Measurements from ENCODE around the gene SLC5A9. TPM values are rescaled to one million over a fixed set of nuclear protein-coding genes. Genes with fewer than 3 reads are reported as not detected.

SLC5A9 gene
- total RNA-seq, 1 experiment from 2014 or later: 3.9 TPM

GRCh38 chr1:48196237-48196636, 26.3 kb upstream of the SLC5A9 start:
- H3K4me1 ChIP-seq: no peaks in the 10 kb centered on the region
- no peaks in the 10 kb centered on the region for H3K9me3 ChIP-seq
- intact Hi-C loops (cut with micrococcal nuclease; ENCODE audit: unreplicated experiment): no loop called here
- H3K4me3 ChIP-seq (ENCODE audit: low read depth, low read length): no peak overlapping the region
- H3K36me3 ChIP-seq (ENCODE audit: control insufficient read depth, insufficient read depth, low read length): no peaks in the 10 kb centered on the region
- Mint-ChIP-seq H3K36me3 (ENCODE audit: insufficient read depth, unreplicated experiment) (no peaks in the 10 kb centered on the region), H3K9me3 (ENCODE audit: unreplicated experiment) (peaks cover 2% of the 10 kb centered on the region), H3K4me1 (ENCODE audit: low read depth, unreplicated experiment) (no peaks in the 10 kb centered on the region), H3K27me3 (ENCODE audit: insufficient read depth, unreplicated experiment) (peaks cover 3% of the 10 kb centered on the region), H3K4me3 (ENCODE audit: unreplicated experiment) (no peak overlapping the region), H3K27ac (ENCODE audit: unreplicated experiment) (no peak overlapping the region)
- no peak for DNase-seq
- TF ChIP-seq CTCF (IDR thresholded peaks at IDR 0.05; ENCODE audit: insufficient read depth in 1 of 2, low read depth in 1 of 2, low read length in 1 of 2, severe bottlenecking in 1 of 2, unreplicated experiment in 1 of 2): no peak
- POLR2A ChIA-PET: no interaction called here
- no TSS peak for BruUV-seq (replicated peaks)
- CTCF ChIA-PET: interaction anchor here (0.6 kb wide), 1 partner anchor 87 kb away, joined by 3 read pairs; no protein-coding TSS in a partner anchor
- H3K27me3 ChIP-seq (replicated peaks; ENCODE audit: control insufficient read depth, insufficient read depth, low read length): no peaks in the 10 kb centered on the region

GRCh38 chr1:48198970-48199369, 23.5 kb upstream of the SLC5A9 start:
- intact Hi-C loops (cut with micrococcal nuclease; ENCODE audit: unreplicated experiment): no loop called here
- no TSS peak for BruUV-seq (replicated peaks)
- H3K27me3 ChIP-seq (replicated peaks; ENCODE audit: control insufficient read depth, insufficient read depth, low read length): no peaks in the 10 kb centered on the region
- no peaks in the 10 kb centered on the region for H3K9me3 ChIP-seq
- H3K27me3 Mint-ChIP-seq (ENCODE audit: insufficient read depth, unreplicated experiment): peaks cover 3% of the 10 kb centered on the region
- H3K4me3 Mint-ChIP-seq (ENCODE audit: unreplicated experiment): no peak overlapping the region
- ChIA-PET CTCF (no interaction called here), POLR2A (no interaction called here)
- H3K4me1 ChIP-seq: no peaks in the 10 kb centered on the region
- no peak for TF ChIP-seq CTCF (IDR thresholded peaks at IDR 0.05; ENCODE audit: insufficient read depth in 1 of 2, low read depth in 1 of 2, low read length in 1 of 2, severe bottlenecking in 1 of 2, unreplicated experiment in 1 of 2)
- H3K36me3 Mint-ChIP-seq (ENCODE audit: insufficient read depth, unreplicated experiment): no peaks in the 10 kb centered on the region
- no peaks in the 10 kb centered on the region for H3K36me3 ChIP-seq (ENCODE audit: control insufficient read depth, insufficient read depth, low read length)
- no peak overlapping the region for H3K27ac Mint-ChIP-seq (ENCODE audit: unreplicated experiment)
- no peak for DNase-seq
- no peaks in the 10 kb centered on the region for H3K4me1 Mint-ChIP-seq (ENCODE audit: low read depth, unreplicated experiment)
- H3K4me3 ChIP-seq (ENCODE audit: low read depth, low read length): no peak overlapping the region
- H3K9me3 Mint-ChIP-seq (ENCODE audit: unreplicated experiment): no peaks in the 10 kb centered on the region

GRCh38 chr1:48200166-48200900, 22.2 kb upstream of the SLC5A9 start:
- intact Hi-C loops (cut with micrococcal nuclease; ENCODE audit: unreplicated experiment): loop anchor here (5.0 kb wide), 1 partner anchor 253 kb away; no protein-coding TSS in a partner anchor
- H3K4me3 Mint-ChIP-seq (ENCODE audit: unreplicated experiment): no peak overlapping the region
- no peak for DNase-seq
- no peaks in the 10 kb centered on the region for H3K4me1 ChIP-seq
- no peaks in the 10 kb centered on the region for H3K27me3 ChIP-seq (replicated peaks; ENCODE audit: control insufficient read depth, insufficient read depth, low read length)
- no peaks in the 10 kb centered on the region for H3K9me3 ChIP-seq
- no peaks in the 10 kb centered on the region for H3K36me3 ChIP-seq (ENCODE audit: control insufficient read depth, insufficient read depth, low read length)
- ChIA-PET POLR2A (no interaction called here), CTCF (interaction anchor here (1.1 kb wide), 1 partner anchor 139 kb away, joined by 3 read pairs; no protein-coding TSS in a partner anchor)
- H3K4me1 Mint-ChIP-seq (ENCODE audit: low read depth, unreplicated experiment): no peaks in the 10 kb centered on the region
- H3K27ac Mint-ChIP-seq (ENCODE audit: unreplicated experiment): no peak overlapping the region
- no peaks in the 10 kb centered on the region for H3K9me3 Mint-ChIP-seq (ENCODE audit: unreplicated experiment)
- TF ChIP-seq CTCF (IDR thresholded peaks at IDR 0.05; ENCODE audit: insufficient read depth in 1 of 2, low read depth in 1 of 2, low read length in 1 of 2, severe bottlenecking in 1 of 2, unreplicated experiment in 1 of 2): no peak
- H3K36me3 Mint-ChIP-seq (ENCODE audit: insufficient read depth, unreplicated experiment): no peaks in the 10 kb centered on the region
- H3K4me3 ChIP-seq (ENCODE audit: low read depth, low read length): no peak overlapping the region
- BruUV-seq (replicated peaks): no TSS peak
- peaks cover 3% of the 10 kb centered on the region for H3K27me3 Mint-ChIP-seq (ENCODE audit: insufficient read depth, unreplicated experiment)
